Renal cortical epithelial cell (primary cell): ENCODE data around the gene HP. TPM values are rescaled to one million over a fixed set of nuclear protein-coding genes. Genes with fewer than 3 reads are reported as not detected.

Experiments
- DNase-seq: peaks from one replicate; pipeline ENCODE4 v3.0.0-alpha.2; 2011; ENCODE audit warnings: low read depth
- total RNA-seq: library from RNA; depleted of rRNA; stranded (reverse); fragments of >200 nt; gene quantifications from 2 replicates; pipeline ENCODE4 v1.2.3, GENCODE V29; 2014

The HP gene
- total RNA-seq, 1 donor from 2014 or later = 1.8 TPM

- DNase-seq = no peak
Observed at GRCh38 chr16:72085002-72085401, 30.7 kb downstream of the HP start.

- no peak for DNase-seq
Observed at GRCh38 chr16:72091217-72091616, 36.9 kb downstream of the HP start.

GRCh38 chr16:72092832-72093447 is 38.6 kb downstream of the HP start:
- DNase-seq = peak; percentile 63

- DNase-seq = peak; percentile 99
Observed at GRCh38 chr16:72093448-72094265, 39.4 kb downstream of the HP start, which contains the start of the genes DHX38 and TXNL4B. Gene DHX38 (plus strand): TSS chr16:72093847. CDS start chr16:72096158, 2,311 bp downstream. Gene TXNL4B (minus strand): TSS chr16:72093620. CDS start chr16:72090749, 2,871 bp downstream.

- DNase-seq = no peak
Observed at GRCh38 chr16:72094266-72094610, 39.9 kb downstream of the HP start.

GRCh38 chr16:72098936-72099335 is 44.6 kb downstream of the HP start:
- DNase-seq = no peak

- DNase-seq = peak; percentile 52
Observed at GRCh38 chr16:72099377-72099818, 45.1 kb downstream of the HP start.

GRCh38 chr16:72101195-72101594 is 46.9 kb downstream of the HP start:
- no peak for DNase-seq

GRCh38 chr16:72104905-72105304 is 50.6 kb downstream of the HP start:
- DNase-seq = no peak

- no peak for DNase-seq
Observed at GRCh38 chr16:72105978-72106377, 51.7 kb downstream of the HP start.

GRCh38 chr16:72107371-72107770 is 53.1 kb downstream of the HP start:
- DNase-seq = no peak

GRCh38 chr16:72108353-72109102 is 54.2 kb downstream of the HP start:
- DNase-seq = no peak

- no peak for DNase-seq
Observed at GRCh38 chr16:72109300-72109699, 55.0 kb downstream of the HP start.

- DNase-seq = no peak
Observed at GRCh38 chr16:72109966-72110530, 55.7 kb downstream of the HP start.

Other genes starting within 250 kb of the HP start
- gene AP1G1, start 245.7 kb upstream of the HP start, total RNA-seq = 78.1 and 118 TPM in 2 replicates
- 16.0 and 34.2 TPM in 2 replicates for gene ATXN1L, start 208.5 kb upstream of the HP start, total RNA-seq
- 5.7 and 7.2 TPM in 2 replicates for gene ZNF821, start 170.3 kb upstream of the HP start, total RNA-seq
- gene IST1, start 159.0 kb upstream of the HP start, total RNA-seq = 231 and 302 TPM in 2 replicates
- under 0.01 TPM in 1 of 2 replicates, not detected in the other for gene PKD1L3, start 54.1 kb upstream of the HP start, total RNA-seq
- 4.0 and 4.2 TPM in 2 replicates for gene DHODH, start 45.8 kb upstream of the HP start, total RNA-seq
- gene HPR, start 8.7 kb downstream of the HP start, total RNA-seq = not detected in 2 replicates
- gene TXNL4B, start 39.1 kb downstream of the HP start, total RNA-seq = 5.4 and 15.8 TPM in 2 replicates
- gene DHX38, start 39.3 kb downstream of the HP start, total RNA-seq = 52.4 and 72.9 TPM in 2 replicates
- gene PMFBP1, start 117.7 kb downstream of the HP start, total RNA-seq = 1.2 TPM in 1 of 2 replicates, not detected in the other